GM19397 (cell line): ENCODE results near the gene CACTIN.
"Not testable (repeated sequence)": the region's sequence is repeated elsewhere in the genome, so short reads cannot be mapped to it uniquely, and the experiment has no call there.

Experiments used
- ATAC-seq: cut with Tn5 transposase; IDR thresholded peaks from one replicate; pipeline ENCODE4 v1.9.1; 2021; ENCODE audit warnings: mild to moderate bottlenecking, moderate library complexity; ENCODE audit not compliant: unreplicated experiment

Gene CACTIN

DNA sequence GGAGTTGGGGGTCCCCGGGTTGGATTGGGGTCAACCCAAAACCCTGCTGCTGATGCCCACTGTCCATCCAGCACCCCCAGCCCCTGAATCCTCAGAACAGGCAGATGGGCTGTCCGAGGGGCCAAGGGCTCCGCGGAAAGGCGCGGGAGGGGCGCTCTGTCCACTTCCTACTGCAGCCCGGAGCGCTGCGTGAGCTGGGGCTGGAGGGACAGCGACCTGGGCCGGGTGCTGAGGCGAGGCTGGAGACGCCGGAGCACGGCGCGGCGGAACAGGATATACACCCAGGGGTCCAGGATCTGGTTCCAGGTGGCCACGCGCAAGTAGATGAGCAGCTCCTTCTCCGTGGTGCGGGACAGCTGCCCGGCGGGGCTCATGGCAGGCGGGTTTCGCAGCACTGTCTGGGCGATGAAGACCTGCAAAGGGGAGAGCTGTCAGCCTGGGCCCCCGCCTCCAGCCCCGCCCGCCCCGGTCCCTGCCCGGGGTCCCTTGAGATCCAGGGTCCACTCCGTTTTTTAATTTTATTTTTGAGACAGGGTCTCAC, 31.0 kb downstream of the CACTIN start:
- no peak for ATAC-seq

DNA sequence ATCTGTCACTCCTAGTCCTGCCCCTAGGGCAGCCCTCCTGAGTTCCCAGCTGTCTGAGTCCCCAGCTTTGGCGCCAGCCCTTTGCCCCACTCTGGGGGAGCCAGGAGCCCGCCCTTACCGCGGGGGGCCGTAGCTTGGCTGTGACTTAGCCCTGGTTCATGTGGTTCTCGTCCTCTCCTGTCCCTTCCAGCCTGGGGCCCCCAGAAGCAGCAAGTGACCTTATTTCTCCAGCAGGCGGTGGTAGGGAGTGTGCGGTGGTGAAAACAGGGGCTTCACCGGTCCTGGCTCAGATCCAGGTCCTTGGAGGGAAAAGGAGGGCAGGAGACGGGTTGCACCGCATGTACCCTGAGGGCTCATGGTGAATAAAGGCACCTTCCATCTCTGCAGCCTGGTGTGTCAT, 33.4 kb downstream of the CACTIN start:
- ATAC-seq: no peak

DNA sequence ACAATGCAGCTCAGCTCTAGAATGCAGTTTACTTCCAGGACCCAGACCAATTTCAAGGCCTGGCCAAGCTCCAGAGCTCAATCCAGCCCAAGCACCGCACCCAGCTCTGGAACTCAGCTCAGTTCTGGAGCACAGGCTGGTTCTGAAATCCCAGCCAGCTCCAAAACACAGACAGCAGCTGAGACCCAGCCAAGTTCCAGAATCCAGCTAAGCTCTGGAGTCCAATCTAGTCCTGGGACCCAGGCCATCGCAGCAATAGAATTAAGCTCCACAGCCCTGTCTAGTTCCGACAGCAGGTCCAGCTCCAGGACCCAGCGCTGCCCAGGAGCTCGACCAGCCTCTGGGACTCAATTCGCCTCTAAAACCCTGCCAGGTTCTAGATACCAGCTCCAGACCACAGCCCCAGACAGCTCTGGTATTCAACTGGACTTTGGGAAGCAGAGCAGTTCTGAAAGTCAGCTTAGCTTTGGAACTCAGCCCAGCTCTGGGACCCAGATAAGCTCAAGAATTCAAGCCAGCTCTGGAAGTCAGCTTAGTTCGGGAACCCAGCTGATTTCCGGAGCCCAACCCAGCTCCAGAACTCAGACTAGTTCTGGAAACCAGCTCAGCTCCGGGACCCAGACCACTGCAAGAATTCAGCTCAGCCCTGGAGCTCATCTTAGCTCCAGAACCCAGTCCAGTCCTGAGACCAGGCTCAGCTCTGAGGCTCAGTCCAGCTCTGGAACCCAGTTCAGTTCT, 34.5 kb downstream of the CACTIN start:
- no peak for ATAC-seq

DNA sequence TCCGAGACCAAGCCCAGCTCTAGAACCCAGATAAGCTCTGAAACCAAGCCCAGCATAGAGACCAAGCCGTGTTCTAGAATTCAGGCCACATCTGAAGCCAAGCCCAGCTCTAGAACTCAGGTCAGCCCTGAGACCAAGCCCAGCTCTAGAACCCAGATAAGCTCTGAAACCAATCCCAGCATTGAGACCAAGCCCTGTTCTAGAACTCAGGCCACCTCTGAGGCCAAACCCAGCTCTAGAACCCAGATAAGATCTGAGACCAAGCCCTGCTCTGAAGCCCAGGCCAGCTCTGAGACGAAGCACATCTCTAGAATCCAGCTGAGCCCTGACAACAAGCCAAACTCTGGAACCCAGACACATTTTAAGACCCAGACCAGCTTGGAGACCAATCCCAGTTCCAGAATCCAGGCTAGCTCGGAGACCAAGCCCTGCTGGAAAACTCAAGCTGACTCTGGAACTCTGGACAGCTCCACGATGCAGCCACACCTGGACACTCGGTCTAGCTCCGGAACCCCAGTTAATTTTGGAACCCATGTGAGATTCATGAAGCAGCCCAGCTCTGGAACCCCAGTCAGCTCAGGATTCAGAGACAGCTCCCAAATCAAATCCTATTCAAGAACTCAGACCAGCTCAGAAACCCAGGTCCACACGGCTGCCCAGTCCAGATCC, 35.5 kb downstream of the CACTIN start:
- no peak for ATAC-seq

DNA sequence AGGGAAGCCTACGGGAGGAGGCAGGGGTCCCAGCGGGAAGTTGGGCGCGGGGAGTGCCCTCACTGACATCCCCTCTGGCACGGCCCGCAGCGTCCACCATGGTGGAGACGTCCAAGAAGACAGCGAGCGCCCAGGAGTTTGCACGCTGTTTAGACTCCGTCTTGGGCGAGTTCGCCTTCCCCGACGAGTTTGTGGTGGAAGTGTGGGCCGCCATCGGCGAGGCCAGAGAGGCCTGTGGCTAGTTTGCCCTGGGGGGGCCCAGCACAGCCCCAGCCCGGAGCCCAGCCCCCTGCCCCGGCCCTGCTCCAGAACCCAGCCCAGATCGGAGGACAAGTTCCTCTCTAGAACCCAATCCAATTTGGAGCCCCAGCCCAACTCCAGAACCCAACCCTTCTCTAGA, 36.6 kb downstream of the CACTIN start:
- no peak for ATAC-seq

DNA sequence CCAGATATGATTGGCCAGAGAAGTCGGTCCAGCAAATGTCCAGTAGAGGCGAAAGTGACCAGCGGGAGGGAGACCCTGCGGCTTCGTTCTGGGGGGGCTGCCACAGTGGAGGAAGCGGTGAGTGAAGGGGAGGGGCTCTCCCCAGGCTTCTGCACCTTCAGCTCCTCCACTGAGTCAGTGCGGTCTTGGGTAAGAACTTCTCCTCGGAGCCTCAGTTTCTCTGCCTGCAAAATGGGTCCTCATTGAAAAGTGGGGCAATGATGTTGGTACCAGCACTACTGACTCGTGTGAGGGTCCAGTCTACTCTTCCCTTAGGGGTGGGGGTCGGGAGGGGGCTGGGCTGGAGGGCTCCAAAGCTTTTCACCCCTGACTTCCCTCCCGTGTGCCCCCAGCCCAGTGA, 37.2 kb downstream of the CACTIN start:
- no peak for ATAC-seq

DNA sequence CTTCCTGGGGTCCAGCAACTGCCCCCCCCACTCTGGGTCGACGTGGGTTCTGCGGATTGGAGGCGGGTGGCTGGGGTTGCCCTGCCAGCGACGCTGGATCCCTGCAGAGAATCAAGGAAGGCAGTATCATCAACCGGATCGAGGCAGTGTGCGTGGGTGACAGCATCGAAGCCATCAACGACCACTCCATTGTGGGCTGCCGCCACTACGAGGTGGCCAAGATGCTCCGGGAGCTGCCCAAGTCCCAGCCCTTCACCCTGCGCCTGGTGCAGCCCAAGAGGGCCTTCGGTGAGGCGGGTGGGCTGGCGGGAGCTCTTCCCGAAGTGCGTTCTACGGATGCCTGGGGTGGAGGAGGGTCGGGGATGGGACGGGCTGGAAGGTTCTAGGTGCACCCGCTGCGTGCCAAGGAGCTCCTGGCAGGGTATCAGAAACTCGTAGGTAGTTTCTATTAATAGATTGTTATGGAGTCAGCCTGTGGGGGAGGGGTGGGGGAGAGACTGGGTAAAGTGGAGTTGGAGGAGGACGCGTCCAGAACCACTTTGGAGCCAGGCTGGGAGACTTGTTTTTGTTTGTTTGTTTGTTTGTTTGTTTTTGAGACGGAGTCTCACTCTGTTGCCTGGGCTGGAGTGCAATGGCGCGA, 39.8 kb downstream of the CACTIN start:
- ATAC-seq: no peak

DNA sequence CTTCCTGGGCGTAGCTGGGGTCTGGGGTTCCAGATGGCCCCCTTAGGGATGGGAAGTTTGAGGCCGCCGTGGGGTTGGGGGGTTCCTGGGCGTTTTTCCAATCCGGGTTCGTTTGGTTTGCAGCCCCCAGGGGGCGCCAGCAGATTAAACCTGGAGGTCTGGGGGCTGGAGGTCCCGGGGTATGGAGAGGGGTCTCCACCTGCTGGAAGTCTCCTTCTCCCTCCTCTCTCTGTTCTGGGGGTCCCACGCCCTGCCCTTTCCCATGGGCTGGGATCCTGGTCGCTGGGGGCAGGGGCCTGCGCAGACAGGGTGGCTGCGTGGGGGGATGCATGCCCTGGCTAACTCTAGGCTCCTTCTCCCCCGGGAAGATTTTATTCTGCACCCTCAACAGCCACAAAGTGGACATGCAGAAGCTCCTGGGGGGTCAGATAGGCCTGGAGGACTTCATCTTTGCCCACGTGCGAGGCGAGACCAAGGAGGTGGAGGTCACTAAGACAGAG, 40.4 kb downstream of the CACTIN start:
- no peak for ATAC-seq

DNA sequence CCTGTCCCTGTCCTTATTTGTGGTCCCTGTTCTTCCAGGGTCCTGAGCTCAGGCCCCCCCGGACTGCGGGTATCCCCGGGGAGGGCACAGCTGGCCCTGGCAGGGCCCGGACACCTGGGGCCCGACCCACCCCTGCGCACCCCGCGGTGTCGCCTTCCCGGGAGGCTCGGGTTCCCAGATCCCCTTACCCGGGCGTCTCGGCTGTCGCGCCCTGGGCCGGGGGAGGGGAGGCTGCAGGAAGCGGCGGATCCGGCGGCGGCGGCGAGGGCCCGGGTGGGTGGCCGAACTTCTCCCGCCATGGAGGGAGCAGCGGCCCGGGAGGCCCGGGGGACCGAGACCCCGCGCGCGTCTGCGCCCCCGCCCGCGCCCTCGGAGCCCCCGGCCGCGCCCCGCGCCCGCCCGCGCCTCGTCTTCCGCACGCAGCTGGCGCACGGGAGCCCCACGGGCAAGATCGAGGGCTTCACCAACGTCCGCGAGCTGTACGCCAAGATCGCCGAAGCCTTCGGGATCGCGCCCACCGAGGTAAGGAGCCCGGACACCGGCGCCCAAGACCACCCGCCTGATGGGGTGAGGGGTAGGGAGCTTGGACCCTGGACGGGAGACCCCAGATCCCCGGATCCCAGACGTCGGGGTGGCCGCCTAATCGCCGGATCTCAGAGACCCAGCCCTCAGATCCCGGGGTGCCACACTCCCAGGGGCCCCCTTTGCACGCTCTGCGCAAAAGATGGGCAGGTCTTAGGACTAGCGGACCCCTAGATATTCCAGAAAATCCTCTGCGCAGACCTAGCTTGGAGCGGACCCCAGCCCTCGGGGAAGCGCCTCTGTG, 41.1 kb downstream of the CACTIN start, which contains the start of gene GIPC3:
GIPC3 (plus strand) TSS at position 178 of the 826 bp plus-strand sequence; CDS start at position 298, 120 bp downstream.
- ATAC-seq: no peak

DNA sequence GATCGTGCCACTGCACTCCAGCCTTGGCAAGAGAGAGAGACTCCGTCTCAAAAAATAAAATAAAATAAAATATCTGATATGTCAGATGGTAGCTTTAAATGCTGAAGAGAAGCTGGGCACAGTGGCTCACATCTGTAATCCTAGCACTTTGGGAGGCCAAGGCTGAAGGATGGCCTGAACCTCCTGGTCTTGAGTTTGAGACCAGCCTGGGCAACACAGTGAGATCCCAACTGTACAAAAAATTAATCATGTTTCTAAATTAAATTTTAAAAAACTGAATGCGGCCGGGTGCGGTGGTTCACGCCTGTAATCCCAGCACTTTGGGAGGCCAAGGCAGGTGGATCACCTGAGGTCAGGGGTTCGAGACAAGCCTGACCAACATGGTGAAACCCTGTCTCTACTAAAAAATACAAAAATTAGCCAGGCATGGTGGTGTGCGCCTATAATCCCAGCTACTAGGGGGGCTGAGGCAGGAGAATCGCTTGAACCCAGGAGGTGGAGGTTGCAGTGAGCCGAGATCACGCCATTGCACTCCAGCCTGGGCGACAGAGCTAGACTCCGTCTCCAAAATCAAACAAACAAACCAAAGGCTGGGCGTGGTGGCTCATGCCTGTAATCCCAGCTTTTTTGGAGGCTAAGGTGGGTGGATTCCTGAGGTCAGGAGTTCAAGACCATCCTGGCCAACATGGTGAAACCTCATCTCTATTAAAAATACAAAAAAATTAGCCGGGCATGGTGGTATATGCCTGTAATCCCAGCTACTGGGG, 42.4 kb downstream of the CACTIN start:
- not testable (repeated sequence) for ATAC-seq

DNA sequence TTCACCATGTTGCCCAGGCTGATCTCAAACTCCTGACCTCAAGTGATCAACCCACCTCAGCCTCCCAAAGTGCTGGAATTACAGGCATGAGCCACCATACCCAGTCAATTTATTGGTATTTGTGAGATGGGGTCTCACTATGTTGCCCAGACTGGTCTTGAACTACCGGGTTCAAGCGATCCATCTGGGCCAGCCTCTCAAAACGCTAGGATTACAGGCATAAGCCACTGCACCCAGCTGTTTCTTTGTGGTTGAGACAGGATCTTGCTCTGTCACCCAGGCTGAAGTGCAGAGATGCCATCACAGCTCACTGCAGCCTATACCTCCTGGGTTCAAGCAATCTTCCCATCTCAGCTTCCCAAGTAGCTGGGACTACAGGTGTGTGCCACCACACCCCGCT, 44.8 kb downstream of the CACTIN start:
- ATAC-seq: not testable (repeated sequence)

DNA sequence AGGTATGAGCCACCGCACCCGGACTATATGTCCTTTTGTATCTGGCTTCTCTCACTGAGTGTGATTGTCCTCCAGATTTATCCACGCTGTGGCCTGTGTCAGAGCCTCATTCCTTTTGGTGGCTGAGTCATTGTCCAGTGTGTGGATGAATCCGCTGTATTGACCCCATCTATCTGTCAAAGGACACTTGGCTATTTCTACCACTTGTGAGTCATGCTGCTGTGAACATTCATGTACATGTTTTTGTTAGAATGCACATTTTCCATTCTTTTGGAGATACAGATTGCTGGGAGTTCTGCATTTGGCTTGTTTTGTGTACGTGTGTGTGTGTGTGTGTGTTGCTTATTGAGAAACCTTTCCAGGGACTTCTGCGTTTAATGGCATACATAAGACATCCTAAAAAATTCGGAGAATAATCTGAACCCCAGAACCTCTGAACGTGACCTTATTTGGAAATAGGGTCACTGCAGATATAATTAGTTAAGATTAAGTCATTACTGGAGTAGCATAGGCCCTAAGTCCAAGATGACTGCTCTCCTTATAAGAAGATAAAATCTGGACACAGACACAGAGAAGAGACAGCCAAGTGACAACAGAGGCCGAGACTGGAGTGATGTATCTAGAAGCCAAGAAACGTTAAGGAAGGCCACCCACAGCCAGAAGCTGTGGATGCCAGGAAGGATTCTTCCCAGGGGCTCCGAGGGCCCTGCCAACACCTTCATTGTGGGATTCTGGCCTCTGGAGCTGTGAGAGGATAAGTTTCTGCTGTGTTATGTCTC, 46.2 kb downstream of the CACTIN start:
- no peak for ATAC-seq

DNA sequence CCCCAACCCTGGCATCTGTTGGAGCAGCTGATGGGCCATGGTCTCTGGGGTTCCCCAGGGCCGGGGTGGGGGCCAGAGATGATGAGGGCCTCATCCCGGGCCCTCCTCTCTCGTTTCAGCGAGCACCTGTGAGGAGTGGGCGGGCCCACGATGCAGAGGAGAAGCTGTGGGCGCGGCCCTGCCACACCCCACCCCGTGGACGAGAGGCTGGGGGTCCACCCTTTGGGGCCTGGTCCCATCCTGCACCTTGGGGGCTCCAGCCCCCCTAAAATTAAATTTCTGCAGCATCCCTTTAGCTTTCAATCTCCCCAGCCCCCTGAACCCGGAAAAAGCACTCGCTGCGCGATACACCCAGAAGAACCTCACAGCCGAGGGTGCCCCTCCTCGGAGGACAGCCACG, 48.2 kb downstream of the CACTIN start:
- no peak for ATAC-seq

DNA sequence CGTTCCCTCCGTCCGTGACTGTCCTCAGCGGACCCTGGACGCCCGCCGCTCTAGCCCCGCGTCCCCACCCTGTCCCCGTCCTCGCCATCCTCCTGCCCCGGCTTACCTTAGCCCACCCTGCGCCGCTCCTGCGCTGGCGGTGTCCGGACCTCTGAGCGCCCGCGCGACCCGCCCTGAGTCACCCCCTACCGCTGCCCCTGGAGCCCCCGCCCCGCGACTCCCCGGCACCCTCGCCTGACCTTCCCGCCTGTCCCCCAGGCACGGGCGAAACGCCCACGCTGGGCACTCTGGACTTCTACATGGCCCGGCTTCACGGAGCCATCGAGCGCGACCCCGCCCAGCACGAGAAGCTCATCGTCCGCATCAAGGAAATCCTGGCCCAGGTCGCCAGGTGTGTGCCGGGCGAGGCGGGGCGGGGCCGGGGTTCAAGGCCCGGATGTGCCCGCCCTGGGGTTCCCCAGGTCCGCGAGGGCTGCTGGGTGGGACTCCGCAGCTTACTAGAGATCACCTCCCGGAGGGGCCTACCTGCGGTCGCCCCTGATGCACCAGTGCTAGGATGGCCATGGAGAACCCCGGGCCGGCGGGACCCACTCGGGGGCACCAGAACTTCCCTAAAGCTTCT, 48.8 kb downstream of the CACTIN start:
- no peak for ATAC-seq

DNA sequence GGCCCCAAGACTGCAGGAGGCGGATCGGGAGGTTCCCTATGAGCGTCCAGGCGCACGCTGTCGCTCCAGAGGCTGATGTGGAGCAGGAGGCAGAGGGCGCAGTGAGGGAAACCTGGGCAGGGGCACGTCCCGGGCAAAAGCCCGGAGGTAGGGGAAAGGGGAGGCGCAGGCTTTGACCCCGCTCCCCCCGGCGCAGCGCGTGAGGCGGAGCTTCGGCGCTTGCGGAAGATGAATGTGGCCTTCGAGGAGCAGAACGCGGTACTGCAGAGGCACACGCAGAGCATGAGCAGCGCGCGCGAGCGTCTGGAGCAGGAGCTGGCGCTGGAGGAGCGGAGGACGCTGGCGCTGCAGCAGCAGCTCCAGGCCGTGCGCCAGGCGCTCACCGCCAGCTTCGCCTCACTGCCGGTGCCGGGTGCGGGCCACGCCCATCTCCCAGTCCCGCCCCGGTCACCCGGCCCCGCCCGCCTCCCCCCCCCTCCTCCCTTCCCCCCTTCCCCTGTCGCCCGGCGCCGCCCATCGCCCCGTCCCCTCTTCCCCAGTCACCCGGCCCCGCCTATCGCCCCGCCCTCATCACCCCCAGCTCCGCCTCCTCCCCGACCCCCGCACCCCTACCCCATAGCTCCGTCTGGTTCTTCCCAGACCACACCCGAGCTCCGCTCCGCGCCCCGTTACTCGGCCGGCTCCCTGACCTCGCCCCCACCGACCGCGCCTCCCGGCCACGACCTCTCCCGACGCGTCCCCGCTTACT, 49.7 kb downstream of the CACTIN start:
- no peak for ATAC-seq

DNA sequence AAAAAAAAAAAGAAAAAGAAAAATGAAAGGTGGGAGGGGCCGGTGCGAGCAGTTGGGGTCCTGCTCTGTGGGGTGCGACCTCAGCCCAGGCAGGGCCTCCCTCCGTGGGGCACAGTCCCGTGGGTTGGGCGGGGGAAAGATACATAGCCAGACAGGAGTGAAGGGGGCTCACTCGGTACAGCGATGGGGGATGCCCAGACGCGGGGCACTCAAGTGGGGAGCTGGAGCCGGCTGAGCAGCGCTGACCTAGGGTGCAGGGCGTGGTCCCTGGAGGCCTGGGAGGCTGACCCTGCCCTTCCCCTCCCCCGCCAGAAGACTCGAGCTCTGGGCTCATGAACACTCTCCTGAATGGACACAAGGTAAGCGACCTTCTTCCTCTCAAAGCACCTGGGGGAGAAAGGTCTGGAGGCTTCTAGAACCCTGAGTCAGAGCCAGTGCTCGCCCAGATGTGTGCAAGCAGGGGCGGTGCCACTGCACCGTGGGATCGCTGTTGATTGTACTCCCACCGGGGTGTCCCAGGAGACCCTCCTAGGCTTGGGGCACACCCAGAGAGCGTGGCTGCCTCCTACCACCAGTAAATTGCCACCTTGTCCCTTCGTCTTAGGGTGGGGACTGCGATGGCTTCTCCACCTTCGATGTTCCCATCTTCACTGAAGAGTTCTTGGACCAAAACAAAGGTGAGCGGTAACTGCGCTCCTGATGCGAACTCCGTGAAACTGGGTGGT, 50.5 kb downstream of the CACTIN start:
- no peak for ATAC-seq

DNA sequence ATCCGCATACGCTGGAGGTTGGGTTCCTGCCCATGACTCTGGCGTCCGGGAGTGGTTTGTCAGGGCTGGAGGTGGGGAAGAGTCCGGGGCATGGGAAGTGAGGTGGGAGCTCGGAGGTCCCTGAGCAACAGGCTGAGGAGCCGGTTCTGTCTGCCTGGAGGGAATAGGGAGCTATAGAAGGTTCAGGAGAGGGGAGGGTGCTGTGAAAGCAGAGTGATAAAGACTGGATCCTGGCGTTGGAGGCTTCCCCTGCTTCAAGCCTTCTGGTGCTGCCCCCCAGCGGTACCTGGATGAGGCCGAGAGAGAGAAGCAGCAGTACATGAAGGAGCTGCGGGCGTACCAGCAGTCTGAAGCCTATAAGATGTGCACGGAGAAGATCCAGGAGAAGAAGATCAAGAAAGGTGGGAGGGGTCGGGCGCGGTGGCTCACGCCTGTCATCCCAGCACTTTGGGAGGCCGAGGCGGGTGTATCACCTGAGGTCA, 51.3 kb downstream of the CACTIN start:
- no peak for ATAC-seq
